WERI-Rb-1 (cell line): ENCODE measurements around the gene GABBR2.

ENCODE experiments used
- DNase-seq: peaks from one replicate; pipeline ENCODE4 v3.0.0-alpha.2; 2020
- H3K27ac ChIP-seq: fragments of 250-450 bp; sonication (Bioruptor Pico); 2 replicates; pipeline ENCODE4 v1.5.1; 2020; ENCODE audit warnings: mild to moderate bottlenecking, moderate library complexity
- H3K27me3 ChIP-seq: fragments of 250-450 bp; sonication (Bioruptor Pico); 2 replicates; pipeline ENCODE4 v1.5.1; 2021; ENCODE audit warnings: mild to moderate bottlenecking, low read depth, moderate library complexity; ENCODE audit not compliant: insufficient read depth, severe bottlenecking
- H3K36me3 ChIP-seq: fragments of 250-450 bp; sonication (Bioruptor Pico); 2 replicates; pipeline ENCODE4 v1.5.1; 2020; ENCODE audit warnings: mild to moderate bottlenecking, moderate library complexity
- H3K4me3 ChIP-seq: 2 replicates; pipeline ENCODE4 v1.5.1; 2011; ENCODE audit warnings: low read depth, mild to moderate bottlenecking, control low read depth, low read length
- H3K9me3 ChIP-seq: fragments of 250-450 bp; sonication (Bioruptor Pico); 2 replicates; pipeline ENCODE4 v1.5.1; 2021; ENCODE audit warnings: mild to moderate bottlenecking, moderate library complexity; ENCODE audit not compliant: severe bottlenecking
- CTCF ChIP-seq: IDR thresholded peaks from 2 replicates; pipeline ENCODE4 v1.5.1; 2011; ENCODE audit warnings: low read depth, mild to moderate bottlenecking, control low read depth, inconsistent platforms, low read length

The GABBR2 gene

GRCh38 chr9:98332405-98332831 is 376.3 kb downstream of the GABBR2 start:
- Histone ChIP-seq H3K4me3 (no peak overlapping the region), H3K9me3 (peaks cover 2% of the 10 kb centered on the region), H3K36me3 (peaks cover 2% of the 10 kb centered on the region; the same call in 1 of the 2 replicates), H3K27ac (no peak overlapping the region), H3K27me3 (no peaks in the 10 kb centered on the region)
- TF ChIP-seq CTCF: no peak
- no peak for DNase-seq

- Histone ChIP-seq H3K27me3 (no peaks in the 10 kb centered on the region), H3K27ac (no peak overlapping the region), H3K36me3 (peaks cover 2% of the 10 kb centered on the region; the same call in 1 of the 2 replicates), H3K9me3 (no peaks in the 10 kb centered on the region), H3K4me3 (no peak overlapping the region)
- DNase-seq: peak; percentile 42
- no peak for TF ChIP-seq CTCF
Measured at GRCh38 chr9:98331536-98332259, 377.0 kb downstream of the GABBR2 start.

- no peak for TF ChIP-seq CTCF
- DNase-seq: no peak
Measured at GRCh38 chr9:98330831-98331230, 377.9 kb downstream of the GABBR2 start.

GRCh38 chr9:98329904-98330303 is 378.8 kb downstream of the GABBR2 start:
- DNase-seq: no peak
- no peak overlapping the region for H3K27ac ChIP-seq

More at GRCh38 chr9:98330831-98331230, 377.9 kb downstream of the GABBR2 start:
- Histone ChIP-seq H3K36me3 (peaks cover 2% of the 10 kb centered on the region; the same call in 1 of the 2 replicates), H3K4me3 (no peak overlapping the region), H3K27ac (no peak overlapping the region), H3K27me3 (no peaks in the 10 kb centered on the region), H3K9me3 (no peaks in the 10 kb centered on the region)

GRCh38 chr9:98329281-98329680 is 379.5 kb downstream of the GABBR2 start:
- no peak overlapping the region for H3K27ac ChIP-seq
- H3K36me3 ChIP-seq: no peaks in the 10 kb centered on the region; the same call in 1 of the 2 replicates
- DNase-seq: no peak

More at GRCh38 chr9:98329904-98330303, 378.8 kb downstream of the GABBR2 start:
- H3K27me3 ChIP-seq: no peaks in the 10 kb centered on the region
- H3K9me3 ChIP-seq: no peaks in the 10 kb centered on the region
- no peak overlapping the region for H3K4me3 ChIP-seq
- no peak for TF ChIP-seq CTCF
- no peaks in the 10 kb centered on the region; the same call in 1 of the 2 replicates for H3K36me3 ChIP-seq

More at GRCh38 chr9:98329281-98329680, 379.5 kb downstream of the GABBR2 start:
- no peak overlapping the region for H3K4me3 ChIP-seq
- no peaks in the 10 kb centered on the region for H3K9me3 ChIP-seq
- no peak for TF ChIP-seq CTCF
- no peaks in the 10 kb centered on the region for H3K27me3 ChIP-seq
